Right lobe of liver (tissue), 6 donors: Measurements from ENCODE around the gene DHFR2. TPM values are rescaled to one million over a fixed set of nuclear protein-coding genes. Genes with fewer than 3 reads are reported as not detected.
"Not testable (repeated sequence)": the region's sequence is repeated elsewhere in the genome, so short reads cannot be mapped to it uniquely, and the experiment has no call there.

ENCODE experiments used
- ATAC-seq, 4 donors: fragments of 200-7000 bp; cut with Tn5 transposase; one replicate each; pipeline ENCODE4 v1.9.1; 2020; ENCODE audit warnings: mild to moderate bottlenecking in 4 of 4, moderate library complexity in 4 of 4
- DNase-seq, 3 donors: peaks; one replicate each; pipeline ENCODE4 v3.0.0-alpha.2; 2020
- H3K27ac ChIP-seq, 3 donors: fragments of 200-600 bp; one replicate each; pipeline ENCODE4 v1.8.0; 2022
- H3K27me3 ChIP-seq, 2 donors: fragments of 200-600 bp; one replicate each; pipeline ENCODE4 v1.8.0; 2022
- H3K36me3 ChIP-seq, 4 donors: fragments of 200-600 bp; sonication (generic) in 1 of 4; one replicate each; pipeline versions ENCODE4 v1.5.1 to v1.8.0; 2017 to 2022; ENCODE audit warnings: control low read depth in 1 of 4
- H3K4me1 ChIP-seq, 4 donors: fragments of 200-600 bp; sonication (generic) in 1 of 4; one replicate each; pipeline versions ENCODE4 v1.5.1 to v1.8.0; 2017 to 2022; ENCODE audit warnings: control low read depth in 1 of 4
- H3K4me3 ChIP-seq, 3 donors: fragments of 200-600 bp; one replicate each; pipeline ENCODE4 v1.8.0; 2022
- H3K9me3 ChIP-seq, 4 donors: fragments of 200-600 bp; sonication (generic) in 1 of 4; one replicate each; pipeline versions ENCODE4 v1.5.1 to v1.8.0; 2017 to 2022; ENCODE audit warnings: control low read depth in 1 of 4
- CTCF ChIP-seq, 4 donors: fragments of 200-600 bp in 3 of 4; fragments of 450-650 bp in 1 of 4; IDR thresholded peaks; one replicate each; pipeline versions ENCODE4 v1.5.1 to v1.8.0; 2016 to 2022; ENCODE audit warnings: antibody characterized with exemption in 4 of 4, mild to moderate bottlenecking in 2 of 4
- POLR2A ChIP-seq: fragments of 450-650 bp; IDR thresholded peaks from one replicate; pipeline ENCODE4 v1.6.1; 2017; ENCODE audit warnings: antibody characterized with exemption, mild to moderate bottlenecking
- WGBS: methylation state at CpG from one replicate; pipeline ENCODE4 v1.1.6; 2018; ENCODE audit warnings: low coverage, low lambda C conversion rate; ENCODE audit not compliant: insufficient coverage; ENCODE audit errors: missing lambda C conversion rate; 5-methylcytosine and 5-hydroxymethylcytosine counted together
- intact Hi-C, 2 donors: fragments of 100-400 bp; cut with DNase I; formaldehyde crosslinking; loops; one replicate each; pipeline versions ENCODE4 v1.11.2 to v1.14.1; 2022
- long read RNA-seq: library from polyadenylated mRNA; unstranded; transcript quantifications from one replicate; pipeline ENCODE4 v2.0.0, GENCODE V29; 2019
- total RNA-seq, 6 experiments: library from RNA; depleted of rRNA in 2 of 6; stranded (reverse); fragments of >200 nt in 2 of 6; fragmentation: NEBNext Ultra II Directional in 3 of 6; extraction: Animal tissue kit (Norgen Biotek cat#: 25700) in 3 of 6; gene quantifications; one replicate each; pipeline versions ENCODE4 v1.1.0 to v1.2.4, GENCODE V29; 2016 to 2023
- donor health status: DM: no; HTN: yes; CAD: no.
- donor health status: DM: no; HTN: no; CAD: no.
- donor health status: DM: no; HTN: no; CAD: no.
- donor health status: DM: no; HTN: yes; CAD: no.
- donor health status: DM: no; HTN: yes; CAD: no.

The DHFR2 gene
- 1 to 10 TPM; 3.3 to 5.7 (median 4.1) TPM for total RNA-seq
- long read RNA-seq, result 0 reads

GRCh38 chr3:94062513-94063404 is at the start of gene DHFR2, which contains the start of gene NSUN3:
TSS of gene DHFR2 (minus strand) at chr3:94062916. CDS start at chr3:94061511, 1,405 bp downstream.
TSS of gene NSUN3 (plus strand) at chr3:94063061. CDS start at chr3:94063127, 66 bp downstream.
- Histone ChIP-seq H3K9me3 (no peaks in the 10 kb centered on the region), H3K36me3 (no peaks in the 10 kb centered on the region), H3K4me3 (peak within 1 kb of the TSS; percentile 56 to 85 (median 62)), H3K4me1 (peaks cover 0 to 16% (median 3%) of the 10 kb centered on the region in 4 donors), H3K27ac (peak within 1 kb of the TSS; percentile 61 to 90 (median 89)), H3K27me3 (no peaks in the 10 kb centered on the region)
- WGBS, result under 1% methylated on average over 44 of the region's 52 CpGs
- intact Hi-C loops, result loop anchor here in 1 of 2 donors (10.0 kb wide), 1 partner anchor 58 kb away; no protein-coding TSS in a partner anchor
- DNase-seq, result peak; percentile 93 to 94 (median 94)
- TF ChIP-seq CTCF (IDR thresholded peaks at IDR 0.05) (no peak), POLR2A (peak; percentile 60)
- ATAC-seq, result peak; percentile 95 to 98 (median 97)

- no peak for TF ChIP-seq CTCF (IDR thresholded peaks at IDR 0.05)
- no peak for TF ChIP-seq POLR2A
- no peak for DNase-seq
- intact Hi-C loops, result no loop called here
- no peak for ATAC-seq
- Histone ChIP-seq H3K36me3 (peaks cover 0 to 4% (median under 1%) of the 10 kb centered on the region in 4 donors), H3K27ac (no peak overlapping the region), H3K4me1 (no peaks in the 10 kb centered on the region), H3K4me3 (no peak overlapping the region), H3K9me3 (no peaks in the 10 kb centered on the region), H3K27me3 (no peaks in the 10 kb centered on the region)
Observed at GRCh38 chr3:94110854-94111253, 48.1 kb upstream of the DHFR2 start.

DNA sequence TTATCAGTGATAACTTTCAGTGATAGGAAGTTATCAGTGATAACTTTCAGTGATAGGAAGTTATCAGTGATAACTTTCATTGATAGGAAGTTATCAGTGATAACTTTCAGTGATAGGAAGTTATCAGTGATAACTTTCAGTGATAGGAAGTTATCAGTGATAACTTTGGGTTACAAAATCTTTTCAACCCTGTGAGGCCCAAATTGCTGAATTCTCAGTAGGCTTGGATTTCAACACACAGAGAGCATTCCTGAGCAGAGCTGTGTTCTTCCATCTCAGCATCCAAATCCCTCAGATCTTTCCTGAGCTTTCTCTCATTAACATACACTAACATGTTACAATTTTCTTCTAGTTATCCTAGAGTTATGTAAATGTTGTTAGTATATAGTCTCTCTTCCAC is 47.5 kb upstream of the DHFR2 start:
- H3K9me3 ChIP-seq, H3K27me3 ChIP-seq, H3K36me3 ChIP-seq, H3K4me1 ChIP-seq, H3K27ac ChIP-seq, H3K4me3 ChIP-seq, DNase-seq, intact Hi-C loops, ATAC-seq: not testable (repeated sequence)

DNA sequence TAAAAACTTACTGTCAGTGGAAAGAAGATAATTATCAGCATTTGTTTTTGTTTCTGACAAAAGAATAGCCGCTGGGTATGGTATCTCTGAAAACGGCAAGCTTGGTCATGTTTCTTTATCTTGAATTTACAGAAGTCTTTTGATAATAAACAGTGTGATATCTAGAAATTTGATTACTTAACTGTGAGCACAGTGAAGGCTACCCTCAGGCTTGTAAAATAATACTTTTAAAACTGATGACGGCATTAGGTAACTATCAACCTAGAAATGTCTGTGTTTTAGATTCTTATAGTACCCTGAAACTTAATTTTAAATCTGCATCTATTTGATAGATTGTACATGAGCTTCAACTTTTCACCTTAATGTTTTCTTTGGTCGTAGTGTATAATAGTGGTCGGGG is 43.6 kb upstream of the DHFR2 start:
- H3K27ac ChIP-seq, result no peak overlapping the region
- H3K4me3 ChIP-seq, result no peak overlapping the region
- intact Hi-C loops, result no loop called here
- H3K4me1 ChIP-seq, result no peaks in the 10 kb centered on the region
- DNase-seq (no peak), ATAC-seq (no peak)
- no peaks in the 10 kb centered on the region for H3K27me3 ChIP-seq
- TF ChIP-seq CTCF (IDR thresholded peaks at IDR 0.05), result no peak
- TF ChIP-seq POLR2A, result no peak
- 88% methylated on average over 5 of the region's 5 CpGs for WGBS
- no peaks in the 10 kb centered on the region for H3K9me3 ChIP-seq
- peaks cover 0 to 4% (median 2%) of the 10 kb centered on the region in 4 donors for H3K36me3 ChIP-seq

- Histone ChIP-seq H3K9me3 (no peaks in the 10 kb centered on the region), H3K27ac (no peak overlapping the region), H3K36me3 (peaks cover 0 to 7% (median 1%) of the 10 kb centered on the region in 4 donors), H3K4me3 (no peak overlapping the region), H3K4me1 (no peaks in the 10 kb centered on the region), H3K27me3 (no peaks in the 10 kb centered on the region)
- no peak for DNase-seq
- intact Hi-C loops, result no loop called here
- WGBS, result 58% methylated on average over 4 of the region's 4 CpGs
- TF ChIP-seq POLR2A, result no peak
- TF ChIP-seq CTCF (IDR thresholded peaks at IDR 0.05), result no peak
- no peak for ATAC-seq
Observed at GRCh38 chr3:94101860-94102259, 39.1 kb upstream of the DHFR2 start.
